Measurements from ENCODE around the gene AGMO.

DNA sequence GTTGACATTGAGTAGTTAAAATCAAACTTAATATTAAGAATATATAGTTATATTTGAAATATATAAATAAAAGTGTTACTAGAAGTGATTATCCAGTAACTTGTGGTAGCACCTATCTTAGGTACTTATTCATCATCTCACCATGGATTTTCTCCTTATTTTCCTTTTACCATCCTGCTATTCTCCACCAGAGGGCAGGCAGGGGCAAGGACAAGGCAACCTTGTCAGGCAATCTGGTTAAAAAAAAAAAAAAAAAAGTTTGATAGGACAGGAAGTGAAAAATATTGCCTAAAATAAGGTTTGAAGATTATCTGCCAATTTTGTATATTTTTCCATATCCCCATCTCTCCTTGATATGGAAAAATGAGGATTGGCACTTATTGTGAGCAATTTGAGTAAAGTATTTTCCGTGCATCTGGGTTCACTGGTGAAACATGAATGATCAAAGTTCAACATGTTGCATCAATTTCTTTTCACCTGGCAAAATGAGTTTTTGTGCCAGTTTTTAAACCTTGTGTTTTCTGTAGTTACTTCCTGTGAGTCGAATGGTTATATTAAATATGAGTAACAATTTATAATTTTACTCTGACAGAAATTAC, 256.7 kb downstream of the AGMO start:
- TF ChIP-seq POLR2A (IDR thresholded peaks at IDR 0.05), result no peak
- TF ChIP-seq, protein P1, sequence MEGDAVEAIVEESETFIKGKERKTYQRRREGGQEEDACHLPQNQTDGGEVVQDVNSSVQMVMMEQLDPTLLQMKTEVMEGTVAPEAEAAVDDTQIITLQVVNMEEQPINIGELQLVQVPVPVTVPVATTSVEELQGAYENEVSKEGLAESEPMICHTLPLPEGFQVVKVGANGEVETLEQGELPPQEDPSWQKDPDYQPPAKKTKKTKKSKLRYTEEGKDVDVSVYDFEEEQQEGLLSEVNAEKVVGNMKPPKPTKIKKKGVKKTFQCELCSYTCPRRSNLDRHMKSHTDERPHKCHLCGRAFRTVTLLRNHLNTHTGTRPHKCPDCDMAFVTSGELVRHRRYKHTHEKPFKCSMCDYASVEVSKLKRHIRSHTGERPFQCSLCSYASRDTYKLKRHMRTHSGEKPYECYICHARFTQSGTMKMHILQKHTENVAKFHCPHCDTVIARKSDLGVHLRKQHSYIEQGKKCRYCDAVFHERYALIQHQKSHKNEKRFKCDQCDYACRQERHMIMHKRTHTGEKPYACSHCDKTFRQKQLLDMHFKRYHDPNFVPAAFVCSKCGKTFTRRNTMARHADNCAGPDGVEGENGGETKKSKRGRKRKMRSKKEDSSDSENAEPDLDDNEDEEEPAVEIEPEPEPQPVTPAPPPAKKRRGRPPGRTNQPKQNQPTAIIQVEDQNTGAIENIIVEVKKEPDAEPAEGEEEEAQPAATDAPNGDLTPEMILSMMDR (IDR thresholded peaks at IDR 0.05), result peak; percentile 66 to 86 (median 73)

Data from right lobe of liver (tissue), 4 donors.